ENCODE results near the gene ELN.

GRCh38 chr7:74008687-74009086 is 19.3 kb upstream of the ELN start:
- TF ChIP-seq CTCF (conservative IDR thresholded peaks at IDR 0.05 in 1 of 2, IDR thresholded peaks at IDR 0.05 in 1 of 2; ENCODE audit: low read depth in 1 of 2, low read length in 2 of 2) (no peak), EZH2 (IDR thresholded peaks at IDR 0.05; ENCODE audit: low read length, missing control alignments) (no peak)

Data from fibroblast of lung (primary cell).